ENCODE measurements around the gene BABAM2. TPM values are rescaled to one million over a fixed set of nuclear protein-coding genes. Genes with fewer than 3 reads are reported as not detected.
"Not testable (repeated sequence)": the region's sequence is repeated elsewhere in the genome, so short reads cannot be mapped to it uniquely, and the experiment has no call there.

The BABAM2 gene
- total RNA-seq, 4 donors from 2014 or later = 57.2 to 72.2 (median 67.5) TPM

DNA sequence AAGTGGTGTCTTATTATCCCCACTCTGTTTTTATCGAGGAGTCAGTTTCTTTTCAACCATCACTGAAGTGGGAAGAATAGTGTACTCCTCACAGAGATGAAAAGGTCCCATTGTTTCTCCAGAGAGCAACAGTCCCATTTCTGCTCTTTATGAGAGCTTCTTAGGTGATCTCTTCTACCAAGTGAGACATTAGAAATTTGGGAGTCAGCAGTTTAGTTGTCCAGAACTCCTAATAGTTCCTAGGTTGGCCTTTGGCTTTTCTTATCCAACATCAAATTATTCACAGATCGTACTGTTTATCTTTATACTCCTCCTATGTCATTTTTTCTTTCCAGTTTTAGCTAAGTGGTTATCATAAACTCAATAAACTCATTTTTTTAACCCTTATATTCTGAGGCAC lies 213.1 kb downstream of the BABAM2 start:
- intact Hi-C loops (cut with DNase I; ENCODE audit: low total_unique reads) (loop anchor here (10.0 kb wide), 1 partner anchor 149 kb away; no protein-coding TSS in a partner anchor), in situ Hi-C loops (cut with MboI; ENCODE audit: low sequenced_read_pairs in 4 of 4) (no loop called here)
- DNase-seq (no peak), ATAC-seq (no peak)
- Histone ChIP-seq H3K27me3 (no peaks in the 10 kb centered on the region), H3K4me3 (no peak overlapping the region), H3K4me1 (peaks cover 31 to 32% of the 10 kb centered on the region in 2 donors), H3K9me3 (no peaks in the 10 kb centered on the region), H3K27ac (peak overlapping the region in 2 of 4 donors; percentile 79), H3K36me3 (no peaks in the 10 kb centered on the region)
- TF ChIP-seq, protein P1, sequence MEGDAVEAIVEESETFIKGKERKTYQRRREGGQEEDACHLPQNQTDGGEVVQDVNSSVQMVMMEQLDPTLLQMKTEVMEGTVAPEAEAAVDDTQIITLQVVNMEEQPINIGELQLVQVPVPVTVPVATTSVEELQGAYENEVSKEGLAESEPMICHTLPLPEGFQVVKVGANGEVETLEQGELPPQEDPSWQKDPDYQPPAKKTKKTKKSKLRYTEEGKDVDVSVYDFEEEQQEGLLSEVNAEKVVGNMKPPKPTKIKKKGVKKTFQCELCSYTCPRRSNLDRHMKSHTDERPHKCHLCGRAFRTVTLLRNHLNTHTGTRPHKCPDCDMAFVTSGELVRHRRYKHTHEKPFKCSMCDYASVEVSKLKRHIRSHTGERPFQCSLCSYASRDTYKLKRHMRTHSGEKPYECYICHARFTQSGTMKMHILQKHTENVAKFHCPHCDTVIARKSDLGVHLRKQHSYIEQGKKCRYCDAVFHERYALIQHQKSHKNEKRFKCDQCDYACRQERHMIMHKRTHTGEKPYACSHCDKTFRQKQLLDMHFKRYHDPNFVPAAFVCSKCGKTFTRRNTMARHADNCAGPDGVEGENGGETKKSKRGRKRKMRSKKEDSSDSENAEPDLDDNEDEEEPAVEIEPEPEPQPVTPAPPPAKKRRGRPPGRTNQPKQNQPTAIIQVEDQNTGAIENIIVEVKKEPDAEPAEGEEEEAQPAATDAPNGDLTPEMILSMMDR (IDR thresholded peaks at IDR 0.05 in 4 of 5, conservative IDR thresholded peaks at IDR 0.05 in 1 of 5) = no peak
- TF ChIP-seq POLR2A (IDR thresholded peaks at IDR 0.05) = no peak

DNA sequence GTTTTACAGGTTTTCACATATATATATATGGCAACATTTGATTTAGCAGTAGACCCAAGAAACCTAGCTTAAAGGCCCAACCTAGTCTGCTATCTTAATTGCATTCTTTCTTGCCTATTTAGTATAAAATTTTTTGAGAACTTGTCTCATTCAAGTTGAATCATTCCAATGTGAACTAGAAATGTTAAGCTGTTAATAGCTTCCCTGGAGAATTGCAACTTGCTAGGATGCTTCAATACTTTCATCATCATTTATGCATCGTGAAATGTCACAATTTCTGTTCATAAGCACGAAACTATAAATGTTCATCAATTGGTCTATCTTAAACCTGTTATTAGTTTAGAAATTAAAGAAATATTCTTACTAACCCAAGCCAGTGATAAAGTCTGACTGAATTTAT lies 217.6 kb downstream of the BABAM2 start:
- Histone ChIP-seq H3K4me3 (no peak overlapping the region), H3K27me3 (no peaks in the 10 kb centered on the region), H3K36me3 (no peaks in the 10 kb centered on the region), H3K27ac (no peak overlapping the region), H3K9me3 (no peaks in the 10 kb centered on the region), H3K4me1 (peaks cover 4 to 5% of the 10 kb centered on the region in 2 donors)
- no peak for TF ChIP-seq POLR2A (IDR thresholded peaks at IDR 0.05)
- TF ChIP-seq, protein P1 (IDR thresholded peaks at IDR 0.05 in 4 of 5, conservative IDR thresholded peaks at IDR 0.05 in 1 of 5) = no peak
- no peak for DNase-seq
- in situ Hi-C loops (cut with MboI; ENCODE audit: low sequenced_read_pairs in 4 of 4) = no loop called here
- intact Hi-C loops (cut with DNase I; ENCODE audit: low total_unique reads) = loop anchor here (10.0 kb wide), 1 partner anchor 153 kb away; no protein-coding TSS in a partner anchor
- no peak for ATAC-seq

DNA sequence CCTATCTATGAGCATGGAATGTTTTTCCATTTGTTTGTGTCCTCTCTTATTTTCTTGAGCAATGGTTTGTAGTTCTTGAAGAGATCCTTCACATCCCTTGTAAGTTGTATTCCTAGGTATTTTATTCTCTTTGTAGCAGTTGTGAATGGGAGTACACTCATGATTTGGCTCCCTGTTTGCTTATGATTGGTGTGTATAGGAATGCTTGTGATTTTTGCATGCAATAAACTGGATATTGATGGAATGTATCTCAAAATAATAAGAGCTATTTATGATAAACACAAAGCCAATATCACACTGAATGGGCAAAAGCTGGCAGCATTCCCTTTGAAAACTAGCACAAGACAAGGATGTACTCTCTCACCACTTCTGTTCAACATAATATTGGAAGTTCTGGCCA lies 223.2 kb downstream of the BABAM2 start:
- H3K9me3 ChIP-seq; in situ Hi-C loops (cut with MboI; ENCODE audit: low sequenced_read_pairs in 4 of 4); H3K27me3 ChIP-seq; H3K4me1 ChIP-seq; intact Hi-C loops (cut with DNase I; ENCODE audit: low total_unique reads); H3K36me3 ChIP-seq; H3K4me3 ChIP-seq; DNase-seq; ATAC-seq; H3K27ac ChIP-seq: not testable (repeated sequence)

DNA sequence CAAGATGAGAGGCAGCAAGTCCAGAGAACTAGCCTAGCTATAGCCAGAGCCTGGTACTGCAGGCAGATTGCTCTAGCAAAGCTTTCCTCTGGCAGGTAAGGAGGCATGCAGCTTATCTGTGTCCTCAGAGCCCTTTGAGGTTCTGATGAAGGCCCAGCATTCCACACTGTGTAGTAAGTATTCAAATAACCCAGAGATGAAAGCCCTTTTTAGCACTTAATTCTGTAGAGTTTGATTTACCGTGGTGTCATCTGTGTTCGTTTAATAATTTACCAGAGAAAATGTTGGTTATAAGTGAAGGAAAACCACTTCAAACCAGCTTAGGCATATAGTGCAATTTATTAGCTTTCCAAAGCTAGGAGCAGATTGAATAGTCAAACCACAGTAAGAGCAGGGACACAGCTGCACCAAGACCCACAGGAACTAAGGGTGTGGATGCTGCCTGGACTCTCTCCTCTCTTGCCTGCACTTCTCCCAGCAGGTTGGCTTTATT lies 226.6 kb downstream of the BABAM2 start:
- H3K36me3 ChIP-seq = no peaks in the 10 kb centered on the region
- H3K4me3 ChIP-seq = no peak overlapping the region
- peaks cover 21 to 27% of the 10 kb centered on the region in 2 donors for H3K4me1 ChIP-seq
- H3K9me3 ChIP-seq = no peaks in the 10 kb centered on the region
- intact Hi-C loops (cut with DNase I; ENCODE audit: low total_unique reads) = no loop called here
- H3K27ac ChIP-seq = no peak overlapping the region
- in situ Hi-C loops (cut with MboI; ENCODE audit: low sequenced_read_pairs in 4 of 4) = no loop called here
- TF ChIP-seq, protein P1 (IDR thresholded peaks at IDR 0.05 in 4 of 5, conservative IDR thresholded peaks at IDR 0.05 in 1 of 5) = no peak
- no peak for DNase-seq
- no peaks in the 10 kb centered on the region for H3K27me3 ChIP-seq
- no peak for ATAC-seq

DNA sequence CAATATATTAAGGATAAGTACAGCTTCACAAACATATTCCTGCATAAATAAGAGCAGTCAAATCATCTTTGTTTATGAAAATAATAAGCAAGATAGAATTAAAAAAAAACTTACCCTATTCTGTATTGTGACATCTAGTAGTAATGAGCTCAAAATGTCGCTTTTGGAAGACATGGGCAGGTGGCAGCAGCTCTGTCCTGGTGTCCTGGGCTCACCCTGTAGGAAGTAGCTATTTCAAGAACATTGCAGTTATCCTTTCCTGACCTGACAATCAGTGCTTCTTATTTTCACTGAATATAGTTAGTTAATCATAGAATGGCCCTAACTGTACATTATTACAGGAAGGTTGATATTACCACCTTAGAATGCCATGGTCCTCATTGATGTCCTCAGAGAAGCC lies 229.1 kb downstream of the BABAM2 start:
- no peak for TF ChIP-seq POLR2A (IDR thresholded peaks at IDR 0.05)
- TF ChIP-seq, protein P1 (IDR thresholded peaks at IDR 0.05 in 4 of 5, conservative IDR thresholded peaks at IDR 0.05 in 1 of 5) = no peak
- peak overlapping the region in 3 of 4 donors; percentile 19 to 55 (median 52) for H3K27ac ChIP-seq
- no peaks in the 10 kb centered on the region for H3K9me3 ChIP-seq
- DNase-seq (peak in 1 of 2 donors; percentile 42), ATAC-seq (peak in 1 of 2 donors; percentile 86)
- in situ Hi-C loops (cut with MboI; ENCODE audit: low sequenced_read_pairs in 4 of 4) = no loop called here
- no peaks in the 10 kb centered on the region for H3K27me3 ChIP-seq
- H3K36me3 ChIP-seq = no peaks in the 10 kb centered on the region
- no peak overlapping the region for H3K4me3 ChIP-seq
- H3K4me1 ChIP-seq = peaks cover 21 to 27% of the 10 kb centered on the region in 2 donors
- intact Hi-C loops (cut with DNase I; ENCODE audit: low total_unique reads) = no loop called here

Data from gastrocnemius medialis (tissue), 4 donors.